GM12878 (cell line): ENCODE data around the gene NGDN. TPM values are rescaled to one million over a fixed set of nuclear protein-coding genes. Genes with fewer than 3 reads are reported as not detected.

Experiments
- ATAC-seq: fragments of 200-7000 bp; cut with Tn5 transposase; 3 replicates; pipeline ENCODE4 v1.9.1; 2020; ENCODE audit warnings: mild to moderate bottlenecking, moderate library complexity
- BruUV-seq: library from RNA; stranded (reverse); fragments of 400-500 nt; replicated peaks from 2 replicates; lab custom pipeline; 2021; lab: Mats Ljungman, UMichigan
- CTCF ChIA-PET: fragments of 300-600 bp; sonication (Branson Sonifier 250); formaldehyde crosslinking; extraction: SDS; loops from one replicate; lab custom pipeline; 2021; ENCODE audit warnings: inconsistent platforms; lab: Yijun Ruan, JAX
- POLR2A ChIA-PET: fragments of 350-600 bp; formaldehyde crosslinking; extraction: SDS; loops from one replicate; lab custom pipeline; 2021; ENCODE audit warnings: inconsistent platforms; lab: Charles Lee
- RAD21 ChIA-PET: fragments of 300-600 bp; sonication (Branson Sonifier 250); formaldehyde crosslinking; loops from one replicate; lab custom pipeline; 2023; ENCODE audit warnings: antibody characterized with exemption; ENCODE audit not compliant: unreplicated experiment; lab: Charles Lee
- SMC1A ChIA-PET: fragments of 300-600 bp; sonication (Branson Sonifier 250); formaldehyde crosslinking; loops from one replicate; lab custom pipeline; 2023; ENCODE audit not compliant: unreplicated experiment, uncharacterized antibody; lab: Charles Lee
- DNase-seq: peaks from one replicate; pipeline ENCODE4 v3.0.0-alpha.2; 2011; ENCODE audit warnings: low read depth, low spot score
- FAIRE-seq: peaks from 3 replicates; lab custom pipeline; 2011; peaks lifted over from hg19 to GRCh38; lab: Jason Lieb, UNC
- H2AFZ ChIP-seq: 2 replicates; pipeline ENCODE4 v1.6.0; 2011; ENCODE audit warnings: low read depth, low read length, control low read depth; ENCODE audit not compliant: control insufficient read depth
- H3K27ac ChIP-seq: 2 replicates; pipeline ENCODE4 v1.5.1; 2011; ENCODE audit warnings: control low read depth; ENCODE audit not compliant: control insufficient read depth, insufficient read depth
- H3K27me3 ChIP-seq, 2 experiments: replicated peaks in 1 of 2; 2 replicates each; pipeline versions ENCODE4 v1.6.0 to v1.6.1; 2011; ENCODE audit warnings: low read length in 1 of 2; ENCODE audit not compliant: control insufficient read depth in 2 of 2, insufficient read depth in 2 of 2
- H3K36me3 ChIP-seq, 2 experiments: 2 replicates each; pipeline ENCODE4 v1.5.1; 2011; ENCODE audit warnings: low read length in 1 of 2; ENCODE audit not compliant: control insufficient read depth in 2 of 2, insufficient read depth in 2 of 2
- H3K4me1 ChIP-seq: 2 replicates; pipeline ENCODE4 v1.6.1; 2011; ENCODE audit warnings: mild to moderate bottlenecking, low read length, moderate library complexity, mixed read lengths; ENCODE audit not compliant: control insufficient read depth, insufficient read depth
- H3K4me2 ChIP-seq: 2 replicates; pipeline ENCODE4 v1.6.0; 2011; ENCODE audit warnings: control low read depth; ENCODE audit not compliant: control insufficient read depth, insufficient read depth
- H3K4me3 ChIP-seq: fragments of 200-600 bp; sonication (generic); 2 replicates; pipeline ENCODE4 v1.5.1; 2016
- H3K79me2 ChIP-seq: 2 replicates; pipeline ENCODE4 v1.6.0; 2011; ENCODE audit warnings: low read length; ENCODE audit not compliant: control insufficient read depth, insufficient read depth
- H3K9ac ChIP-seq: 2 replicates; pipeline ENCODE4 v1.8.0; 2011; ENCODE audit warnings: low read length, control low read depth, mixed read lengths; ENCODE audit not compliant: control insufficient read depth, insufficient read depth
- H3K9me3 ChIP-seq: replicated peaks from 3 replicates; pipeline ENCODE4 v1.5.1; 2011; ENCODE audit warnings: mild to moderate bottlenecking, low read length; ENCODE audit not compliant: control insufficient read depth, insufficient read depth
- H4K20me1 ChIP-seq: 2 replicates; pipeline ENCODE4 v1.6.0; 2011; ENCODE audit not compliant: control insufficient read depth, insufficient read depth
- EGR1 ChIP-seq, 2 experiments: IDR thresholded peaks; 1 replicate in 1 of 2; 2 replicates in 1 of 2; pipeline ENCODE4 v1.6.1; 2011 to 2012; ENCODE audit warnings: low read depth in 2 of 2, low read length in 2 of 2, borderline replicate concordance in 1 of 2, mild to moderate bottlenecking in 1 of 2, moderate library complexity in 1 of 2
- ESRRA ChIP-seq: IDR thresholded peaks from 2 replicates; pipeline ENCODE4 v1.6.1; 2012; ENCODE audit warnings: mild to moderate bottlenecking, low read length, improper control_type of control experiment
- JUND ChIP-seq: IDR thresholded peaks from 2 replicates; pipeline ENCODE4 v1.6.1; 2012; ENCODE audit warnings: low read depth, mild to moderate bottlenecking, low read length, improper control_type of control experiment, moderate library complexity
- NFXL1 ChIP-seq: fragments of 450-650 bp; IDR thresholded peaks from 2 replicates; pipeline ENCODE4 v1.6.1; 2017; ENCODE audit warnings: antibody characterized with exemption, mild to moderate bottlenecking, borderline replicate concordance
- NR2C1 ChIP-seq: fragments of 450-650 bp; IDR thresholded peaks from 2 replicates; pipeline ENCODE4 v1.6.1; 2017; ENCODE audit warnings: antibody characterized with exemption, mild to moderate bottlenecking, moderate library complexity
- ZNF217 ChIP-seq: fragments of 450-650 bp; IDR thresholded peaks from 2 replicates; pipeline ENCODE4 v1.6.1; 2017; ENCODE audit warnings: antibody characterized with exemption, mild to moderate bottlenecking
- WGBS: methylation state at CpG from one replicate; pipeline ENCODE4 v1.1.6; 2016; ENCODE audit warnings: low lambda C conversion rate; ENCODE audit not compliant: insufficient replicate concordance, insufficient coverage; ENCODE audit errors: missing lambda C conversion rate; 5-methylcytosine and 5-hydroxymethylcytosine counted together
- in situ Hi-C: fragments of 300-500 bp; cut with MboI; formaldehyde crosslinking; loops from 9 replicates; pipeline ENCODE4 v1.14.3; 2018; ENCODE audit warnings: mixed read lengths
- intact Hi-C: fragments of 100-400 bp; cut with micrococcal nuclease; formaldehyde crosslinking; loops from one replicate; pipeline ENCODE4 v1.14.2; 2022; ENCODE audit not compliant: unreplicated experiment
- polyA plus RNA-seq, 11 experiments: library from polyadenylated mRNA; depleted of rRNA in 4 of 11; unstranded in 6 of 11; stranded (reverse) in 5 of 11; fragments of >200 nt; fragmentation: Nextera tagmentation in 4 of 11; fragmentation: Illumina TruSeq in 1 of 11; extraction: Ambion mirVana in 4 of 11; extraction: Trizol in 1 of 11; gene quantifications; 1 replicate in 1 of 11; 2 replicates in 10 of 11; pipeline versions ENCODE4 v1.2.1 to v1.2.3, GENCODE V29; 2011 to 2016; ENCODE audit warnings: inconsistent platforms in 2 of 11, missing spikeins in 2 of 11, low read depth in 1 of 11
- total RNA-seq, 4 experiments: library from RNA; depleted of rRNA in 3 of 4; stranded (reverse); fragments of >200 nt in 3 of 4; fragmentation: Illumina TruSeq in 1 of 4; extraction: Trizol in 1 of 4; gene quantifications; 2 replicates each; pipeline versions ENCODE4 v1.2.1 to v1.2.3, GENCODE V29; 2013 to 2021
- TF ChIP-seq, protein P1 (sequence below): fragments of 450-650 bp; IDR thresholded peaks from 2 replicates; pipeline ENCODE4 v1.6.1; 2017; ENCODE audit warnings: borderline replicate concordance
- TF ChIP-seq, protein P2 (sequence below): fragments of 450-650 bp; formaldehyde crosslinking; IDR thresholded peaks from 2 replicates; pipeline ENCODE4 v1.4.0; 2022; ENCODE audit warnings: mild to moderate bottlenecking, moderate library complexity
- TF ChIP-seq, protein P3 (sequence below): fragments of 450-650 bp; IDR thresholded peaks from 2 replicates; pipeline ENCODE4 v1.6.1; 2017; ENCODE audit warnings: mild to moderate bottlenecking, low read depth, inconsistent platforms; ENCODE audit not compliant: poor library complexity, severe bottlenecking
- TF ChIP-seq, protein P4 (sequence below): IDR thresholded peaks from 2 replicates; pipeline ENCODE4 v1.6.1; 2011; ENCODE audit warnings: low read depth, mild to moderate bottlenecking, low read length, moderate library complexity, borderline replicate concordance; ENCODE audit errors: extremely low read depth
- TF ChIP-seq, protein P5 (sequence below): IDR thresholded peaks from 2 replicates; pipeline ENCODE4 v1.6.1; 2011; ENCODE audit warnings: mild to moderate bottlenecking, low read depth, low read length, moderate library complexity; ENCODE audit not compliant: insufficient replicate concordance

Gene NGDN
- total and polyA plus RNA-seq, 10 of the 15 experiments (the other 5 are each of a cell fraction or from before 2014, with no cell fraction given), result 40.4 to 163 (median 71.4) TPM

GRCh38 chr14:23518709-23519108 lies 49.2 kb downstream of the NGDN start:
- Histone ChIP-seq H3K27ac (no peak overlapping the region), H3K79me2 (no peaks in the 10 kb centered on the region), H3K27me3 (no peaks in the 10 kb centered on the region), H3K4me1 (no peaks in the 10 kb centered on the region), H3K4me2 (no peak overlapping the region), H3K9ac (no peak overlapping the region), H3K4me3 (no peak overlapping the region), H3K36me3 (no peaks in the 10 kb centered on the region), H4K20me1 (no peaks in the 10 kb centered on the region), H3K9me3 (no peaks in the 10 kb centered on the region), H2AFZ (no peak overlapping the region)
- FAIRE-seq, result no peak
- SMC1A ChIA-PET, result interaction anchor here (1.1 kb wide), 1 partner anchor 40 kb away, joined by 3 read pairs; no protein-coding TSS in a partner anchor
- DNase-seq, result no peak
- POLR2A ChIA-PET, result no interaction called here
- no peak for ATAC-seq
- no TSS peak for BruUV-seq
- 83% methylated on average over 4 of the region's 4 CpGs for WGBS
- in situ Hi-C loops (no loop called here), intact Hi-C loops (no loop called here)
- CTCF ChIA-PET, result interaction anchor here (0.7 to 0.8 kb wide), 2 partner anchors 22 to 43 kb away, joined by 3 read pairs; no protein-coding TSS in a partner anchor
- RAD21 ChIA-PET, result no interaction called here
- no peak for TF ChIP-seq EGR1 (IDR thresholded peaks at IDR 0.05; ENCODE audit: borderline replicate concordance in 1 of 2, low read depth in 2 of 2, low read length in 2 of 2)
- no peak for TF ChIP-seq NR2C1
- TF ChIP-seq, protein P1, sequence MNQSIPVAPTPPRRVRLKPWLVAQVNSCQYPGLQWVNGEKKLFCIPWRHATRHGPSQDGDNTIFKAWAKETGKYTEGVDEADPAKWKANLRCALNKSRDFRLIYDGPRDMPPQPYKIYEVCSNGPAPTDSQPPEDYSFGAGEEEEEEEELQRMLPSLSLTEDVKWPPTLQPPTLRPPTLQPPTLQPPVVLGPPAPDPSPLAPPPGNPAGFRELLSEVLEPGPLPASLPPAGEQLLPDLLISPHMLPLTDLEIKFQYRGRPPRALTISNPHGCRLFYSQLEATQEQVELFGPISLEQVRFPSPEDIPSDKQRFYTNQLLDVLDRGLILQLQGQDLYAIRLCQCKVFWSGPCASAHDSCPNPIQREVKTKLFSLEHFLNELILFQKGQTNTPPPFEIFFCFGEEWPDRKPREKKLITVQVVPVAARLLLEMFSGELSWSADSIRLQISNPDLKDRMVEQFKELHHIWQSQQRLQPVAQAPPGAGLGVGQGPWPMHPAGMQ, result no peak
- TF ChIP-seq, protein P2, sequence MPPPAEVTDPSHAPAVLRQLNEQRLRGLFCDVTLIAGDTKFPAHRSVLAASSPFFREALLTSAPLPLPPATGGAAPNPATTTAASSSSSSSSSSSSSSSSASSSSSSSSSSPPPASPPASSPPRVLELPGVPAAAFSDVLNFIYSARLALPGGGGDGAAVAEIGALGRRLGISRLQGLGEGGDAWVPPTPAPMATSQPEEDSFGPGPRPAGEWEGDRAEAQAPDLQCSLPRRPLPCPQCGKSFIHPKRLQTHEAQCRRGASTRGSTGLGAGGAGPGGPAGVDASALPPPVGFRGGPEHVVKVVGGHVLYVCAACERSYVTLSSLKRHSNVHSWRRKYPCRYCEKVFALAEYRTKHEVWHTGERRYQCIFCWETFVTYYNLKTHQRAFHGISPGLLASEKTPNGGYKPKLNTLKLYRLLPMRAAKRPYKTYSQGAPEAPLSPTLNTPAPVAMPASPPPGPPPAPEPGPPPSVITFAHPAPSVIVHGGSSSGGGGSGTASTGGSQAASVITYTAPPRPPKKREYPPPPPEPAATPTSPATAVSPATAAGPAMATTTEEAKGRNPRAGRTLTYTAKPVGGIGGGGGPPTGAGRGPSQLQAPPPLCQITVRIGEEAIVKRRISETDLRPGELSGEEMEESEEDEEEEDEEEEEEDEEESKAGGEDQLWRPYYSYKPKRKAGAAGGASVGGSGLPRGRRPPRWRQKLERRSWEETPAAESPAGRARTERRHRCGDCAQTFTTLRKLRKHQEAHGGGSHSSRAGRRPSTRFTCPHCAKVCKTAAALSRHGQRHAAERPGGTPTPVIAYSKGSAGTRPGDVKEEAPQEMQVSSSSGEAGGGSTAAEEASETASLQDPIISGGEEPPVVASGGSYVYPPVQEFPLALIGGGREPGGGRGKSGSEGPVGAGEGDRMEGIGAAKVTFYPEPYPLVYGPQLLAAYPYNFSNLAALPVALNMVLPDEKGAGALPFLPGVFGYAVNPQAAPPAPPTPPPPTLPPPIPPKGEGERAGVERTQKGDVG (CRISPR knock-in tag), result no peak
- TF ChIP-seq JUND, result no peak
- TF ChIP-seq ZNF217, result no peak
- no peak for TF ChIP-seq ESRRA
- TF ChIP-seq, protein P3, sequence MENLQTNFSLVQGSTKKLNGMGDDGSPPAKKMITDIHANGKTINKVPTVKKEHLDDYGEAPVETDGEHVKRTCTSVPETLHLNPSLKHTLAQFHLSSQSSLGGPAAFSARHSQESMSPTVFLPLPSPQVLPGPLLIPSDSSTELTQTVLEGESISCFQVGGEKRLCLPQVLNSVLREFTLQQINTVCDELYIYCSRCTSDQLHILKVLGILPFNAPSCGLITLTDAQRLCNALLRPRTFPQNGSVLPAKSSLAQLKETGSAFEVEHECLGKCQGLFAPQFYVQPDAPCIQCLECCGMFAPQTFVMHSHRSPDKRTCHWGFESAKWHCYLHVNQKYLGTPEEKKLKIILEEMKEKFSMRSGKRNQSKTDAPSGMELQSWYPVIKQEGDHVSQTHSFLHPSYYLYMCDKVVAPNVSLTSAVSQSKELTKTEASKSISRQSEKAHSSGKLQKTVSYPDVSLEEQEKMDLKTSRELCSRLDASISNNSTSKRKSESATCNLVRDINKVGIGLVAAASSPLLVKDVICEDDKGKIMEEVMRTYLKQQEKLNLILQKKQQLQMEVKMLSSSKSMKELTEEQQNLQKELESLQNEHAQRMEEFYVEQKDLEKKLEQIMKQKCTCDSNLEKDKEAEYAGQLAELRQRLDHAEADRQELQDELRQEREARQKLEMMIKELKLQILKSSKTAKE, result no peak
- TF ChIP-seq, protein P4, sequence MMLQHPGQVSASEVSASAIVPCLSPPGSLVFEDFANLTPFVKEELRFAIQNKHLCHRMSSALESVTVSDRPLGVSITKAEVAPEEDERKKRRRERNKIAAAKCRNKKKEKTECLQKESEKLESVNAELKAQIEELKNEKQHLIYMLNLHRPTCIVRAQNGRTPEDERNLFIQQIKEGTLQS, result no peak
- TF ChIP-seq, protein P5, sequence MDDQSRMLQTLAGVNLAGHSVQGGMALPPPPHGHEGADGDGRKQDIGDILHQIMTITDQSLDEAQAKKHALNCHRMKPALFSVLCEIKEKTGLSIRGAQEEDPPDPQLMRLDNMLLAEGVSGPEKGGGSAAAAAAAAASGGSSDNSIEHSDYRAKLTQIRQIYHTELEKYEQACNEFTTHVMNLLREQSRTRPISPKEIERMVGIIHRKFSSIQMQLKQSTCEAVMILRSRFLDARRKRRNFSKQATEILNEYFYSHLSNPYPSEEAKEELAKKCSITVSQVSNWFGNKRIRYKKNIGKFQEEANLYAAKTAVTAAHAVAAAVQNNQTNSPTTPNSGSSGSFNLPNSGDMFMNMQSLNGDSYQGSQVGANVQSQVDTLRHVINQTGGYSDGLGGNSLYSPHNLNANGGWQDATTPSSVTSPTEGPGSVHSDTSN, result no peak
- TF ChIP-seq NFXL1, result no peak
